Activated CD4-positive, alpha-beta memory T cell treated with anti-CD3 and anti-CD28 coated beads for 36 hours (primary cell): ENCODE data around the gene BRAT1. TPM values are rescaled to one million over a fixed set of nuclear protein-coding genes. Genes with fewer than 3 reads are reported as not detected.

Experiments used
- CTCF ChIA-PET: fragments of 350-600 bp; sonication (Branson Sonifier 250); formaldehyde crosslinking; loops from one replicate; lab custom pipeline; 2021; ENCODE audit warnings: antibody characterized with exemption, inconsistent platforms; lab: Charles Lee
- POLR2A ChIA-PET: fragments of 350-600 bp; sonication (Branson Sonifier 250); formaldehyde crosslinking; loops from one replicate; lab custom pipeline; 2021; ENCODE audit warnings: antibody characterized with exemption; lab: Charles Lee
- DNase-seq: peaks from one replicate; pipeline ENCODE4 v3.0.0-alpha.2; 2020
- H3K27ac Mint-ChIP-seq: one replicate; pipeline ENCODE4 v1.8.0; 2021; ENCODE audit warnings: mixed read lengths
- H3K27me3 Mint-ChIP-seq: one replicate; pipeline ENCODE4 v1.8.0; 2021; ENCODE audit warnings: mixed read lengths
- H3K36me3 Mint-ChIP-seq: one replicate; pipeline ENCODE4 v1.8.0; 2021; ENCODE audit warnings: mixed read lengths
- H3K4me1 Mint-ChIP-seq: one replicate; pipeline ENCODE4 v1.8.0; 2021; ENCODE audit warnings: low read depth, mixed read lengths
- H3K4me3 Mint-ChIP-seq: one replicate; pipeline ENCODE4 v1.8.0; 2021; ENCODE audit warnings: mild to moderate bottlenecking, mixed read lengths
- H3K9me3 Mint-ChIP-seq: one replicate; pipeline ENCODE4 v1.8.0; 2021; ENCODE audit warnings: mixed read lengths
- intact Hi-C: fragments of 100-400 bp; cut with micrococcal nuclease; formaldehyde crosslinking; loops from one replicate; pipeline ENCODE4 v1.15.1; 2023
- total RNA-seq, 2 experiments: library from RNA; stranded (reverse); gene quantifications; one replicate each; pipeline ENCODE4 v1.2.3, GENCODE V29; 2021

The BRAT1 gene
- total RNA-seq, 2 experiments from 2014 or later, result 33.5 to 33.6 TPM

GRCh38 chr7:2499719-2500430 is 55.4 kb downstream of the BRAT1 start:
- Mint-ChIP-seq H3K9me3 (no peaks in the 10 kb centered on the region), H3K36me3 (no peaks in the 10 kb centered on the region), H3K27ac (no peak overlapping the region), H3K4me3 (no peak overlapping the region), H3K27me3 (peaks cover 8% of the 10 kb centered on the region), H3K4me1 (no peaks in the 10 kb centered on the region)
- intact Hi-C loops, result no loop called here
- no peak for DNase-seq
- ChIA-PET CTCF (no interaction called here), POLR2A (no interaction called here)

GRCh38 chr7:2499181-2499580 is 56.1 kb downstream of the BRAT1 start:
- no peak for DNase-seq
- H3K9me3 Mint-ChIP-seq, result no peaks in the 10 kb centered on the region
- H3K27ac Mint-ChIP-seq, result no peak overlapping the region
- ChIA-PET CTCF (interaction anchor here (0.9 to 1.0 kb wide), 2 partner anchors 50 to 68 kb away, joined by 3 to 4 read pairs; no protein-coding TSS in a partner anchor), POLR2A (no interaction called here)
- peaks cover 10% of the 10 kb centered on the region for H3K27me3 Mint-ChIP-seq
- no peaks in the 10 kb centered on the region for H3K36me3 Mint-ChIP-seq
- intact Hi-C loops, result no loop called here
- H3K4me3 Mint-ChIP-seq, result no peak overlapping the region
- H3K4me1 Mint-ChIP-seq, result no peaks in the 10 kb centered on the region

- Mint-ChIP-seq H3K27me3 (peaks cover 10% of the 10 kb centered on the region), H3K4me1 (no peaks in the 10 kb centered on the region), H3K27ac (no peak overlapping the region), H3K4me3 (no peak overlapping the region), H3K9me3 (no peaks in the 10 kb centered on the region), H3K36me3 (no peaks in the 10 kb centered on the region)
- ChIA-PET POLR2A (no interaction called here), CTCF (interaction anchor here (0.9 to 1.0 kb wide), 3 partner anchors 15 to 68 kb away, joined by 3 to 4 read pairs (median 3); no protein-coding TSS in a partner anchor)
- intact Hi-C loops, result no loop called here
- no peak for DNase-seq
Measured at GRCh38 chr7:2498708-2499107, 56.6 kb downstream of the BRAT1 start.

GRCh38 chr7:2497500-2498336 is 57.6 kb downstream of the BRAT1 start:
- Mint-ChIP-seq H3K27ac (no peak overlapping the region), H3K4me3 (no peak overlapping the region), H3K27me3 (peaks cover 10% of the 10 kb centered on the region), H3K36me3 (no peaks in the 10 kb centered on the region), H3K4me1 (no peaks in the 10 kb centered on the region), H3K9me3 (no peaks in the 10 kb centered on the region)
- ChIA-PET POLR2A (no interaction called here), CTCF (interaction anchor here (0.9 kb wide), 1 partner anchor 14 kb away, joined by 3 read pairs; no protein-coding TSS in a partner anchor)
- intact Hi-C loops, result no loop called here
- no peak for DNase-seq

- peaks cover 11% of the 10 kb centered on the region for H3K27me3 Mint-ChIP-seq
- POLR2A ChIA-PET, result no interaction called here
- no peak for DNase-seq
Measured at GRCh38 chr7:2497065-2497464, 58.3 kb downstream of the BRAT1 start.

GRCh38 chr7:2496375-2496774 is 58.9 kb downstream of the BRAT1 start:
- no peaks in the 10 kb centered on the region for H3K36me3 Mint-ChIP-seq
- H3K9me3 Mint-ChIP-seq, result no peaks in the 10 kb centered on the region
- intact Hi-C loops, result no loop called here
- peaks cover 11% of the 10 kb centered on the region for H3K27me3 Mint-ChIP-seq
- DNase-seq, result no peak
- POLR2A ChIA-PET, result no interaction called here
- no peaks in the 10 kb centered on the region for H3K4me1 Mint-ChIP-seq
- CTCF ChIA-PET, result no interaction called here
- H3K4me3 Mint-ChIP-seq, result no peak overlapping the region
- H3K27ac Mint-ChIP-seq, result no peak overlapping the region

More at GRCh38 chr7:2497065-2497464, 58.3 kb downstream of the BRAT1 start:
- CTCF ChIA-PET, result no interaction called here
- Mint-ChIP-seq H3K9me3 (no peaks in the 10 kb centered on the region), H3K4me3 (no peak overlapping the region), H3K36me3 (no peaks in the 10 kb centered on the region), H3K27ac (no peak overlapping the region), H3K4me1 (no peaks in the 10 kb centered on the region)
- intact Hi-C loops, result no loop called here

GRCh38 chr7:2495418-2496299 is 59.7 kb downstream of the BRAT1 start:
- no peak for DNase-seq
- Mint-ChIP-seq H3K4me3 (no peak overlapping the region), H3K36me3 (no peaks in the 10 kb centered on the region), H3K27ac (no peak overlapping the region), H3K9me3 (no peaks in the 10 kb centered on the region), H3K27me3 (peaks cover 11% of the 10 kb centered on the region), H3K4me1 (no peaks in the 10 kb centered on the region)
- ChIA-PET POLR2A (no interaction called here), CTCF (no interaction called here)
- intact Hi-C loops, result no loop called here

- ChIA-PET CTCF (no interaction called here), POLR2A (no interaction called here)
- intact Hi-C loops, result no loop called here
- no peak for DNase-seq
- Mint-ChIP-seq H3K36me3 (no peaks in the 10 kb centered on the region), H3K9me3 (no peaks in the 10 kb centered on the region), H3K4me1 (no peaks in the 10 kb centered on the region), H3K27me3 (peaks cover 11% of the 10 kb centered on the region), H3K27ac (no peak overlapping the region), H3K4me3 (no peak overlapping the region)
Measured at GRCh38 chr7:2494191-2495130, 60.9 kb downstream of the BRAT1 start.

- no peaks in the 10 kb centered on the region for H3K36me3 Mint-ChIP-seq
- ChIA-PET POLR2A (interaction anchor here (0.5 to 0.6 kb wide), 2 partner anchors 73 to 220 kb away, joined by 3 read pairs; no protein-coding TSS in a partner anchor), CTCF (interaction anchor here (1.3 kb wide), 1 partner anchor 25 kb away, joined by 3 read pairs; no protein-coding TSS in a partner anchor)
- intact Hi-C loops, result no loop called here
- no peak overlapping the region for H3K27ac Mint-ChIP-seq
- H3K27me3 Mint-ChIP-seq, result peaks cover 13% of the 10 kb centered on the region
- no peaks in the 10 kb centered on the region for H3K9me3 Mint-ChIP-seq
- DNase-seq, result no peak
- H3K4me3 Mint-ChIP-seq, result no peak overlapping the region
- H3K4me1 Mint-ChIP-seq, result no peaks in the 10 kb centered on the region
Measured at GRCh38 chr7:2493205-2494164, 61.8 kb downstream of the BRAT1 start.

- ChIA-PET POLR2A (no interaction called here), CTCF (interaction anchor here (1.3 kb wide), 1 partner anchor 24 kb away, joined by 3 read pairs; no protein-coding TSS in a partner anchor)
- DNase-seq, result no peak
- H3K9me3 Mint-ChIP-seq, result no peaks in the 10 kb centered on the region
- no peaks in the 10 kb centered on the region for H3K4me1 Mint-ChIP-seq
- H3K36me3 Mint-ChIP-seq, result no peaks in the 10 kb centered on the region
- peaks cover 9% of the 10 kb centered on the region for H3K27me3 Mint-ChIP-seq
- H3K4me3 Mint-ChIP-seq, result no peak overlapping the region
- no peak overlapping the region for H3K27ac Mint-ChIP-seq
- intact Hi-C loops, result no loop called here
Measured at GRCh38 chr7:2492038-2492437, 63.3 kb downstream of the BRAT1 start.
